Activated T-helper 2 cell treated with anti-CD3 and anti-CD28 coated beads, Interferon-gamma antibody, Interleukin-2, Interleukin-4, amounts not matched to agents 10 μg/mL and 5 μg/mL and 100 μg/mL, durations not matched to agents 14 hours and 24 hours and 36 hours (primary cell): ENCODE results near the gene HOXD10. TPM values are rescaled to one million over a fixed set of nuclear protein-coding genes. Genes with fewer than 3 reads are reported as not detected.

Experiments
- DNase-seq: peaks from one replicate; pipeline ENCODE4 v3.0.0; 2021; ENCODE audit warnings: low spot score
- H3K27ac Mint-ChIP-seq: one replicate; pipeline ENCODE4 v1.8.0; 2021; ENCODE audit warnings: mixed read lengths
- H3K27me3 Mint-ChIP-seq: one replicate; pipeline ENCODE4 v1.8.0; 2021; ENCODE audit warnings: low read depth, mixed read lengths
- H3K36me3 Mint-ChIP-seq: one replicate; pipeline ENCODE4 v1.8.0; 2021; ENCODE audit warnings: low read depth, mixed read lengths
- H3K4me1 Mint-ChIP-seq: one replicate; pipeline ENCODE4 v1.8.0; 2021; ENCODE audit warnings: low read depth, mixed read lengths
- H3K4me3 Mint-ChIP-seq: one replicate; pipeline ENCODE4 v1.8.0; 2021; ENCODE audit warnings: low read depth, mild to moderate bottlenecking, moderate library complexity, mixed read lengths
- H3K9me3 Mint-ChIP-seq: one replicate; pipeline ENCODE4 v1.8.0; 2021; ENCODE audit warnings: mixed read lengths
- intact Hi-C: fragments of 100-400 bp; cut with micrococcal nuclease; formaldehyde crosslinking; loops from one replicate; pipeline ENCODE4 v1.15.1; 2023
- total RNA-seq: library from RNA; stranded (reverse); gene quantifications from 2 replicates; pipeline ENCODE4 v1.2.3, GENCODE V29; 2022

Gene HOXD10
- total RNA-seq, 1 donor from 2014 or later = not detected

GRCh38 chr2:176146101-176146500 is 29.5 kb downstream of the HOXD10 start:
- H3K36me3 Mint-ChIP-seq = peaks cover 3% of the 10 kb centered on the region
- no peaks in the 10 kb centered on the region for H3K4me1 Mint-ChIP-seq
- H3K27me3 Mint-ChIP-seq = peaks cover 86% of the 10 kb centered on the region
- H3K27ac Mint-ChIP-seq = no peak overlapping the region
- DNase-seq = no peak
- no peak overlapping the region for H3K4me3 Mint-ChIP-seq
- no peaks in the 10 kb centered on the region for H3K9me3 Mint-ChIP-seq
- intact Hi-C loops = no loop called here

GRCh38 chr2:176146645-176147044 is 30.1 kb downstream of the HOXD10 start:
- H3K36me3 Mint-ChIP-seq = peaks cover 3% of the 10 kb centered on the region
- DNase-seq = no peak
- intact Hi-C loops = no loop called here
- H3K4me1 Mint-ChIP-seq = no peaks in the 10 kb centered on the region
- no peak overlapping the region for H3K27ac Mint-ChIP-seq
- H3K27me3 Mint-ChIP-seq = peaks cover 86% of the 10 kb centered on the region
- H3K4me3 Mint-ChIP-seq = no peak overlapping the region
- no peaks in the 10 kb centered on the region for H3K9me3 Mint-ChIP-seq

DNA sequence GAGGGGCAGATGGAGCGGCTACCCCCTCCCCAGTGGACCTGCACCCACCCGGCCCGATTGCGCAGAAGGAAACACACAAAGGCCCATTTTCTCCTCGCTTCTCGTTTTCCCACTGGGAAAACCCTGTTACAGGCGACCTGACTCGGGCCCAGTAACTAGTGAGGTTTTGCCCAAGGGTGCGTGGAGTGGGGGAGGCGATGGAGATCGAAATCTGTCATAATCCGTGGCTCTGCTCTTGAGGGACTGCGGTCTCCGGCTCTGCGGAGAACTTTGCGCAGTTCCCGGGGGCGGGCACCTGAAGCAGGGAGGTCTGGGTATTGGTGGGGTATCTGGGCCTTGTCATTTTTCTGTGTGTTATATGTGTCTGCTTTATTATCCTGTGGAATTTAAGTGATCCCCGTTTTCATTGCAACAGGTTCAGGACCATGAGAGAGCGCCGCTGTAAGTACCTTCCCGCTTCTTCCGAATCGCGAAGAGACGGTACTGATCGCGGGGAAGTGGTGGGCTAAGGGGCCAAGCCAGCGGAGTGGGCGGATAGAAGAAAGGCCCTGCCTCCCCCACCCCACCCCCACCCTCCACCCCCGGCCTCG is 30.7 kb downstream of the HOXD10 start:
- no peaks in the 10 kb centered on the region for H3K4me1 Mint-ChIP-seq
- no peak overlapping the region for H3K27ac Mint-ChIP-seq
- no peaks in the 10 kb centered on the region for H3K9me3 Mint-ChIP-seq
- intact Hi-C loops = no loop called here
- H3K27me3 Mint-ChIP-seq = peaks cover 81% of the 10 kb centered on the region
- no peak for DNase-seq
- H3K36me3 Mint-ChIP-seq = peaks cover 3% of the 10 kb centered on the region
- no peak overlapping the region for H3K4me3 Mint-ChIP-seq

GRCh38 chr2:176147800-176148496 is 31.4 kb downstream of the HOXD10 start:
- peaks cover 3% of the 10 kb centered on the region for H3K36me3 Mint-ChIP-seq

DNA sequence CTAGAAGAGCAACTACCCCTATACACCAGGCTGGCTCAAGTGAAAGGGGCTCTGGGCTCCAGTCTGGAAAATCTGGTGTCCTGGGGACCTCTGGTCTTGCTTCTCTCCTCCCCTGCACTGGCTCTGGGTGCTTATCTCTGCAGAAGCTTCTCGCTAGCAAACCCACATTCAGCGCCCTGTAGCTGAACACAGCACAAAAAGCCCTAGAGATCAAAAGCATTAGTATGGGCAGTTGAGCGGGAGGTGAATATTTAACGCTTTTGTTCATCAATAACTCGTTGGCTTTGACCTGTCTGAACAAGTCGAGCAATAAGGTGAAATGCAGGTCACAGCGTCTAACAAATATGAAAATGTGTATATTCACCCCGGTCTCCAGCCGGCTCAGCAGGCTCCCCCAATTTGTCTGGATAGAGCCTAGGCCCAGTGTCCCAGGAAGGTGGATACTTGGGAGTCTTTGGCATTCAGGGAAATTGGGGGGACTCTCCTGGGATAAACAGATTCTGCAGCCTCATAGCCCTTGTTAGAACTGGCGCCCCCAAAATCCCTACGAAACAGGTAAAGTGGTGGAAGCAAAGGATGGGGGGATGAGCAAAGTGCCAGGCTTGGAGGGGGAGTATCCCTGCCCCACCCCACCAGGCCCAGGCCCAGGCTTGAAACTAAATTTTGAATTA is 32.3 kb downstream of the HOXD10 start:
- no peak for DNase-seq
- peaks cover 83% of the 10 kb centered on the region for H3K27me3 Mint-ChIP-seq
- no peak overlapping the region for H3K27ac Mint-ChIP-seq
- H3K36me3 Mint-ChIP-seq = peaks cover 3% of the 10 kb centered on the region
- no peak overlapping the region for H3K4me3 Mint-ChIP-seq
- no peaks in the 10 kb centered on the region for H3K9me3 Mint-ChIP-seq
- intact Hi-C loops = no loop called here
- H3K4me1 Mint-ChIP-seq = no peaks in the 10 kb centered on the region

More at GRCh38 chr2:176147800-176148496, 31.4 kb downstream of the HOXD10 start:
- Mint-ChIP-seq H3K9me3 (no peaks in the 10 kb centered on the region), H3K4me1 (no peaks in the 10 kb centered on the region), H3K4me3 (no peak overlapping the region), H3K27me3 (peaks cover 85% of the 10 kb centered on the region), H3K27ac (no peak overlapping the region)
- intact Hi-C loops = no loop called here
- no peak for DNase-seq

DNA sequence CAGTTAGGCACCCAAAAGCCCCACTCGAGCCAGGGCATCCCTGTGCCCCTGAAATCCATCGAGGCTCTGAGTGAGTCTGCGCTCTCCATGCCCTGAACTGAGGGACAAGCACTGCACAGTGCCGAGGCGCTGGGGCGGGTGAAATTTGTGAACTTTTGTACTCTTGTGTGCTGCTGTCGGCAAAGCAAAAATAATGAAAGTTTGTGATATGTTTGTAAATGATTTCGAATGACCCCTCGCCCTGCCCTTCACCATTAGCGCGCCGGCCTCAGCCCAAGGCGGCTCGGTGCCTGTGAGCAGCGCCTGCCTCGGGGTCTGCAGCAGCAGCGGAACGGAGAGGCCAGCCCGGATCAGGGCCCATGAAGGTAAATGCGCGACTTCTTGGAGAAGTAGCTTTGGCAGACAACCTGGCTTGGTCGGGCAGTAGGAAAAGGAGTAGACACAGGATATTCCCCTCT is 32.9 kb downstream of the HOXD10 start:
- Mint-ChIP-seq H3K9me3 (no peaks in the 10 kb centered on the region), H3K36me3 (peaks cover 3% of the 10 kb centered on the region), H3K27ac (no peak overlapping the region), H3K4me3 (no peak overlapping the region), H3K4me1 (no peaks in the 10 kb centered on the region), H3K27me3 (peaks cover 86% of the 10 kb centered on the region)
- intact Hi-C loops = no loop called here
- no peak for DNase-seq

GRCh38 chr2:176149939-176150583 is 33.5 kb downstream of the HOXD10 start:
- Mint-ChIP-seq H3K4me1 (no peaks in the 10 kb centered on the region), H3K27ac (no peak overlapping the region), H3K27me3 (peaks cover 87% of the 10 kb centered on the region), H3K36me3 (peaks cover 3% of the 10 kb centered on the region), H3K9me3 (no peaks in the 10 kb centered on the region), H3K4me3 (no peak overlapping the region)
- DNase-seq = no peak
- intact Hi-C loops = loop anchor here (2.0 kb wide), 1 partner anchor 13 kb away; no protein-coding TSS in a partner anchor

DNA sequence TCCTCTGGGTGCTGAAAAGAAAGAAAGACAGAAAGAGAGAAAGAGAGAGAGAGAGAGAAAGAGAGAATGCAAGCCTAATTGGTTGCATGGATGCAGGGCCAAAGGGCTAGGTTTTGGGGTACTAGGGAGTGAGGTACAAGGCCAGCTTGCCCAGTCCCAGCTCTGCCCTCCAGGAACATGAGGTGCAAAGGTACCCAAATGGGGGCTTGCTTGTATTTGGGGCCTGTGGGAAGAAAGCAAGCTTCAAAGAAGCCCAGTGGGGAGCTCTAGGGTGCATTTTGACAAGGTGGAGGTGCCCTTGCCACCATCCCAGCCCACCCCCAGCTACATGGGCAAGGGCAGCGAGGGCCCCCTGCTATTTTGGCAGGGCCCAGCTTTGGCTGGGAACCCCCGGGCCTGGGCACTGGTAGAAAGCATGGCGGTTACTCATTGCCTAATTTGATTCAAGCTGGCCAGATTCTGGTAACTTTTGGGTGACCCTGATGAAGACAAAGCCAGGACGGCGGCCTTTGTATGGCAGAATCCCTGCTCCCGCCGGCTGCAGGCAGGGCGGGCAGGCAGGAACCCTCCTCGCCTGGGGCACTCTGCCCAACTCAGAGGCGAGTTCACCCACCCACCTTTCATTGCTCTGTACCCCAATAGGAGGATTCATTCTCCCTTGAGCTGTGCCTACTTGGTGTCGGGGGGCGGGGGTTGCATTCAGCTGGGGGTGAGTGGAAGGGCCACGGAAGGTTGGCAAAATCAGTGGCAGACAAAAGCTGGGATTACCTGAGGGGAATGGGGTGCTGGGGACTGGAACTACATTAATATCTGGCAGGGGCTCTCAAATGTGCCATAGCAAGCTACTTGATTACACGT is 34.2 kb downstream of the HOXD10 start:
- H3K27ac Mint-ChIP-seq = no peak overlapping the region
- H3K4me1 Mint-ChIP-seq = no peaks in the 10 kb centered on the region
- peaks cover 3% of the 10 kb centered on the region for H3K36me3 Mint-ChIP-seq
- no peak for DNase-seq
- no peak overlapping the region for H3K4me3 Mint-ChIP-seq
- no peaks in the 10 kb centered on the region for H3K9me3 Mint-ChIP-seq
- H3K27me3 Mint-ChIP-seq = peaks cover 88% of the 10 kb centered on the region
- intact Hi-C loops = loop anchor here (2.0 kb wide), 1 partner anchor 14 kb away; no protein-coding TSS in a partner anchor

DNA sequence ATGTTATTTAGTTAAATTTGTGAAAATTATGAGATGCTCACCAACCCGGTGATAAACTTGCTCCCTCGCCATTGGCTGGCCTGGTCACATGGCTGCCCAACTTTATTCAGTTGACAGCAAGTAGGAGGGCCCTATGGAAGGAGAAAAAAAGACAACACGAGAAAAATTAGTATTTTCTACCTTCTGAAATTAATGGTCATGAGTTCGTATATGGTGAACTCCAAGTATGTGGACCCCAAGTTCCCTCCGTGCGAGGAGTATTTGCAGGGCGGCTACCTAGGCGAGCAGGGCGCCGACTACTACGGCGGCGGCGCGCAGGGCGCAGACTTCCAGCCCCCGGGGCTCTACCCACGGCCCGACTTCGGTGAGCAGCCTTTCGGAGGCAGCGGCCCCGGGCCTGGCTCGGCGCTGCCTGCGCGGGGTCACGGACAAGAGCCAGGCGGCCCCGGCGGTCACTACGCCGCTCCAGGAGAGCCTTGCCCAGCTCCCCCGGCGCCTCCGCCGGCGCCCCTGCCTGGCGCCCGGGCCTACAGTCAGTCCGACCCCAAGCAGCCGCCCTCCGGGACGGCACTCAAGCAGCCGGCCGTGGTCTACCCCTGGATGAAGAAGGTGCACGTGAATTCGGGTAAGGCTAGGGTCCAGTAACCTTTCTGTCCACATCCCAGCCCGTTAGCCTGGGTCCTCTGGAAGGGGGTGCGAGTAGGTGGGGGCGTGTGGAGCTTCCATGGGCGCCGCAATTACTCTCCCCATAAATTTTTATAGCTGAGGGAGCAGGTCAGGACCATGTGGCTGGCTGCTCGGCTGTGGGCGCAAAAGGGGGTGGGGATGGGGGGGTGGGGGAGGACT is 35.1 kb downstream of the HOXD10 start, which contains the start of gene HOXD4:
HOXD4 (plus strand) TSS at position 109 of the 846 bp plus-strand sequence; CDS start at position 193, 84 bp downstream.
- intact Hi-C loops = loop anchor here (2.0 kb wide), 1 partner anchor 15 kb away; no protein-coding TSS in a partner anchor
- no peak for DNase-seq
- Mint-ChIP-seq H3K27ac (no peak within 1 kb of the TSS), H3K9me3 (no peaks in the 10 kb centered on the region), H3K36me3 (peaks cover 3% of the 10 kb centered on the region), H3K27me3 (peaks cover 88% of the 10 kb centered on the region), H3K4me3 (no peak within 1 kb of the TSS), H3K4me1 (no peaks in the 10 kb centered on the region)

GRCh38 chr2:176152350-176153181 is 36.0 kb downstream of the HOXD10 start:
- Mint-ChIP-seq H3K9me3 (no peaks in the 10 kb centered on the region), H3K27me3 (peaks cover 84% of the 10 kb centered on the region), H3K4me1 (no peaks in the 10 kb centered on the region), H3K4me3 (no peak overlapping the region), H3K27ac (no peak overlapping the region), H3K36me3 (peaks cover 3% of the 10 kb centered on the region)
- intact Hi-C loops = no loop called here
- no peak for DNase-seq
